Kidney (tissue), 14 donors: Measurements from ENCODE around the gene R3HDM1. TPM values are rescaled to one million over a fixed set of nuclear protein-coding genes. Genes with fewer than 3 reads are reported as not detected.

Source experiments
- DNase-seq, 5 donors: peaks; one replicate each; pipeline ENCODE4 v3.0.0-alpha.2; 2013 to 2020
- FAIRE-seq: peaks from 2 replicates; lab custom pipeline; 2012; peaks lifted over from hg19 to GRCh38; lab: Jason Lieb, UNC
- H3K27ac ChIP-seq, 2 donors: one replicate each; pipeline ENCODE4 v1.7.0; 2013; ENCODE audit warnings: low read depth in 2 of 2, low read length in 2 of 2, inconsistent platforms in 1 of 2
- H3K27me3 ChIP-seq: one replicate; pipeline ENCODE4 v1.7.1; 2013; ENCODE audit warnings: low read length, inconsistent platforms; ENCODE audit not compliant: control insufficient read depth, insufficient read depth
- H3K36me3 ChIP-seq, 3 donors: one replicate each; pipeline versions ENCODE4 v1.7.0 to v1.7.1; 2013; ENCODE audit warnings: low read length in 3 of 3, control low read depth in 1 of 3, inconsistent platforms in 1 of 3; ENCODE audit not compliant: insufficient read depth in 3 of 3, control insufficient read depth in 2 of 3
- H3K4me1 ChIP-seq, 3 donors: one replicate each; pipeline versions ENCODE4 v1.7.0 to v1.7.1; 2013; ENCODE audit warnings: low read length in 3 of 3, inconsistent platforms in 1 of 3, low read depth in 1 of 3; ENCODE audit not compliant: control insufficient read depth in 2 of 3, insufficient read depth in 2 of 3
- H3K4me3 ChIP-seq, 3 donors: one replicate each; pipeline versions ENCODE4 v1.7.0 to v1.8.1; 2013; ENCODE audit warnings: low read length in 3 of 3, control low read depth in 1 of 3, inconsistent platforms in 1 of 3
- H3K9ac ChIP-seq, 3 donors: one replicate each; pipeline versions ENCODE4 v1.7.0 to v1.7.1; 2013; ENCODE audit warnings: low read length in 3 of 3, control low read depth in 1 of 3, inconsistent platforms in 1 of 3
- H3K9me3 ChIP-seq, 3 donors: one replicate each; pipeline versions ENCODE4 v1.7.0 to v1.7.1; 2013; ENCODE audit warnings: low read length in 3 of 3, control low read depth in 1 of 3, inconsistent platforms in 1 of 3; ENCODE audit not compliant: control insufficient read depth in 2 of 3, insufficient read depth in 1 of 3
- intact Hi-C: fragments of 100-400 bp; cut with DNase I; formaldehyde crosslinking; loops from one replicate; pipeline ENCODE4 v1.11.1; 2022
- polyA plus RNA-seq: library from polyadenylated mRNA; stranded (reverse); fragments of 350-450 nt; fragmentation: Illumina TruSeq; extraction: RNeasy Lipid Tissue Mini Kit (QIAGEN cat#74804); gene quantifications from one replicate; pipeline ENCODE4 v1.2.3, GENCODE V29; 2014; ENCODE audit warnings: low read depth, low replicate concordance; ENCODE audit not compliant: insufficient read depth
- total RNA-seq: library from RNA; stranded (reverse); fragmentation: NEBNext Ultra II Directional; extraction: Animal tissue kit (Norgen Biotek cat#: 25700); gene quantifications from one replicate; pipeline ENCODE4 v1.2.1, GENCODE V29; 2021
- TF ChIP-seq, protein P1 (sequence below): IDR thresholded peaks from 3 replicates; pipeline ENCODE4 v1.5.1; 2012; ENCODE audit warnings: mild to moderate bottlenecking, moderate library complexity, borderline replicate concordance; ENCODE audit not compliant: insufficient read depth; ENCODE audit errors: extremely low read depth
- donor health status: control.
- donor health status: control.
- donor health status: control.
- donor health status: control.
- donor health status: control.
- donor health status: DM: yes; HTN: yes; CAD: no.
- donor health status: Normal renal cell carcinoma (clear cell type).

R3HDM1 gene
- total and polyA plus RNA-seq, 2 donors from 2014 or later = 9.2 to 31.8 TPM

DNA sequence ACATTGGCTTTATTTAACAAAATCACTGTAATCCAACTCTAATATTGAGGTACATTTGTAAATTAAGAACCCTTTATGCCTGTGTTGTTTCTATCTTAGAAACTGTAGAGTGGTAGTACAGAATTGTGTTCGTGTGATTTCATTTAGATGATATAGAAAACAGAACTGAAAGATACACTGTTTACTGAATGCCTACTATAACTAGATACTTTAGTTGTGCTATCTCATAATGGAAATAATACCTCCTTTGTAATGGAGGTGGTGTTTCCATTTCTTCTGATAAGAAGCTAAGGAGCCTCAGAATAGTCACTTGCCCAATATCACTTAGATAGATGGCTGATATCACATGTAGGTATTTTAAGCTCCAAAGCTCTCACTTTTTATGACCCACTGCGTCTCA, 147.8 kb downstream of the R3HDM1 start:
- DNase-seq = no peak
- no peaks in the 10 kb centered on the region for H3K9me3 ChIP-seq
- no peak overlapping the region for H3K4me3 ChIP-seq
- H3K27me3 ChIP-seq = no peaks in the 10 kb centered on the region
- intact Hi-C loops = no loop called here
- no peak for FAIRE-seq
- H3K27ac ChIP-seq = no peak overlapping the region
- TF ChIP-seq, protein P1, sequence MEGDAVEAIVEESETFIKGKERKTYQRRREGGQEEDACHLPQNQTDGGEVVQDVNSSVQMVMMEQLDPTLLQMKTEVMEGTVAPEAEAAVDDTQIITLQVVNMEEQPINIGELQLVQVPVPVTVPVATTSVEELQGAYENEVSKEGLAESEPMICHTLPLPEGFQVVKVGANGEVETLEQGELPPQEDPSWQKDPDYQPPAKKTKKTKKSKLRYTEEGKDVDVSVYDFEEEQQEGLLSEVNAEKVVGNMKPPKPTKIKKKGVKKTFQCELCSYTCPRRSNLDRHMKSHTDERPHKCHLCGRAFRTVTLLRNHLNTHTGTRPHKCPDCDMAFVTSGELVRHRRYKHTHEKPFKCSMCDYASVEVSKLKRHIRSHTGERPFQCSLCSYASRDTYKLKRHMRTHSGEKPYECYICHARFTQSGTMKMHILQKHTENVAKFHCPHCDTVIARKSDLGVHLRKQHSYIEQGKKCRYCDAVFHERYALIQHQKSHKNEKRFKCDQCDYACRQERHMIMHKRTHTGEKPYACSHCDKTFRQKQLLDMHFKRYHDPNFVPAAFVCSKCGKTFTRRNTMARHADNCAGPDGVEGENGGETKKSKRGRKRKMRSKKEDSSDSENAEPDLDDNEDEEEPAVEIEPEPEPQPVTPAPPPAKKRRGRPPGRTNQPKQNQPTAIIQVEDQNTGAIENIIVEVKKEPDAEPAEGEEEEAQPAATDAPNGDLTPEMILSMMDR = no peak
- no peaks in the 10 kb centered on the region for H3K4me1 ChIP-seq
- H3K36me3 ChIP-seq = peaks cover 2 to 4% (median 3%) of the 10 kb centered on the region in 3 donors
- no peak overlapping the region for H3K9ac ChIP-seq

GRCh38 chr2:135685361-135685760, 154.1 kb downstream of the R3HDM1 start:
- intact Hi-C loops = no loop called here
- TF ChIP-seq, protein P1 = no peak
- DNase-seq (no peak), FAIRE-seq (no peak)
- peaks cover 0 to 4% (median 3%) of the 10 kb centered on the region in 3 donors for H3K36me3 ChIP-seq
- no peak overlapping the region for H3K9ac ChIP-seq
- no peaks in the 10 kb centered on the region for H3K27me3 ChIP-seq
- no peak overlapping the region for H3K4me3 ChIP-seq
- no peaks in the 10 kb centered on the region for H3K4me1 ChIP-seq
- H3K27ac ChIP-seq = no peak overlapping the region
- no peaks in the 10 kb centered on the region for H3K9me3 ChIP-seq

DNA sequence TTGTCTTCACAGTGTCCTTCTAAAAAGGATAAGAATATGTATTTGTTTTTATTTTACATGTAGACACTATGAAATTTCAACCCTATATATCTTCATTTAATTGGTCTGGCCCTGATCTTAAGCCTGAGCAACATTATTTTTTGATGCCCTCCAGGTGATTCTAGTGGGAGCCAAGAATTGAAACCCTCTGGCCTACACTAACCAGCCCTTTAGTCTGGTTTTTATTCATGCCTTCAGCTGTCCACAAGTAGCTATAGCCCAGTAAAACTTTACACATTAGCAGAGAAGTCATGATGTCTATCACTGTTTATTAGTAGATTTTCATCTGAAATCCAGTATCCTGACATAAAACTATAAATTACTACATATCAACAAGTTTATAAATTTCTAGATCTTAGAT, 157.7 kb downstream of the R3HDM1 start:
- FAIRE-seq (no peak), DNase-seq (no peak)
- intact Hi-C loops = no loop called here
- Histone ChIP-seq H3K4me1 (no peaks in the 10 kb centered on the region), H3K27ac (no peak overlapping the region), H3K9ac (no peak overlapping the region), H3K4me3 (no peak overlapping the region), H3K36me3 (no peaks in the 10 kb centered on the region), H3K27me3 (no peaks in the 10 kb centered on the region), H3K9me3 (no peaks in the 10 kb centered on the region)
- TF ChIP-seq, protein P1 = no peak

GRCh38 chr2:135689679-135690078, 158.4 kb downstream of the R3HDM1 start:
- H3K27ac ChIP-seq = no peak overlapping the region
- H3K9ac ChIP-seq = no peak overlapping the region
- no peaks in the 10 kb centered on the region for H3K9me3 ChIP-seq
- TF ChIP-seq, protein P1 = no peak
- intact Hi-C loops = no loop called here
- H3K27me3 ChIP-seq = no peaks in the 10 kb centered on the region
- H3K4me3 ChIP-seq = no peak overlapping the region
- H3K36me3 ChIP-seq = no peaks in the 10 kb centered on the region
- DNase-seq = no peak
- FAIRE-seq = no peak
- no peaks in the 10 kb centered on the region for H3K4me1 ChIP-seq
